GM12892 (cell line): ENCODE results near the gene GALNT2.

Source experiments
- POLR2AphosphoS5 ChIP-seq: IDR thresholded peaks from 2 replicates; pipeline ENCODE4 v1.6.1; 2011; ENCODE audit warnings: low read depth, low read length, control low read depth
- TAF1 ChIP-seq: IDR thresholded peaks from 2 replicates; pipeline ENCODE4 v1.6.1; 2011; ENCODE audit warnings: low read depth, mild to moderate bottlenecking, control low read depth, low read length, borderline replicate concordance

DNA sequence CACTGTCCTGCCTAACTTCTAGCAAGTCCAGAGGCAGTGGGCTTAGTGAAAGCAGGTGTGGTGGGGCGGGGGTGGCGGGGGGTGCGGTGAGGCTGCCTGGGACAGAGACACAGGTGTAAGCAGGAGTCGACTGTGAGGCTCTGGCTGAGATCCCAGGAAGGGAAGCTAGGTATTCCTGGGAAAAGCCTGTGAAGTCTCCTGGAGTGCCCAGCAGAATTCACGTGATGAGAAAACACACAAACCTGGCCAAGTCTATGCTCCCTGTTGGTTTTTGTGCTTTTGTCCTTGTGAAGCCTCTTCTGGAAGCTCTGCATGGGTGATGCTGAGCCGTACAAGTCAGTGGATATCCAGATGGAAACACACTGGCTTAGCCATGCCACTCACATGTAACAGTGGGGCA lies 5.3 kb downstream of the GALNT2 start:
- no peak for TF ChIP-seq TAF1
- no peak for TF ChIP-seq POLR2AphosphoS5
